GM12892 (cell line): ENCODE data around the gene BAAT.

Experiments
- POLR2A ChIP-seq: IDR thresholded peaks from 2 replicates; pipeline ENCODE4 v1.6.1; 2011; ENCODE audit warnings: low read depth, low read length, control low read depth
- POLR2AphosphoS5 ChIP-seq: IDR thresholded peaks from 2 replicates; pipeline ENCODE4 v1.6.1; 2011; ENCODE audit warnings: low read depth, low read length, control low read depth
- TAF1 ChIP-seq: IDR thresholded peaks from 2 replicates; pipeline ENCODE4 v1.6.1; 2011; ENCODE audit warnings: low read depth, mild to moderate bottlenecking, control low read depth, low read length, borderline replicate concordance

- TF ChIP-seq POLR2A (no peak), POLR2AphosphoS5 (no peak), TAF1 (no peak)
Measured at GRCh38 chr9:101403516-101404285, 18.9 kb upstream of the BAAT start.
